HCT116 (cell line): Measurements from ENCODE around the gene SERPINA3. TPM values are rescaled to one million over a fixed set of nuclear protein-coding genes. Genes with fewer than 3 reads are reported as not detected.

Experiments
- ATAC-seq: fragments of 200-7000 bp; cut with Tn5 transposase; 2 replicates; pipeline ENCODE4 v1.9.1; 2020; ENCODE audit warnings: mild to moderate bottlenecking, moderate library complexity
- BruUV-seq: library from RNA; stranded (reverse); fragments of 400-500 nt; replicated peaks from 2 replicates; lab custom pipeline; 2021; lab: Mats Ljungman, UMichigan
- CTCF ChIA-PET: fragments of 300-600 bp; sonication (Branson Sonifier 250); formaldehyde crosslinking; loops from one replicate; lab custom pipeline; 2021; ENCODE audit warnings: antibody characterized with exemption; lab: Charles Lee
- POLR2A ChIA-PET: fragments of 300-600, 350-600 bp; sonication (Branson Sonifier 250); formaldehyde crosslinking; loops from one replicate; lab custom pipeline; 2021; ENCODE audit warnings: antibody characterized with exemption; lab: Charles Lee
- RAD21 ChIA-PET, 2 experiments: fragments of 300-600 bp; sonication (Branson Sonifier 250); formaldehyde crosslinking; loops; one replicate each; lab custom pipeline; 2023; ENCODE audit warnings: low total read pairs in 2 of 2; ENCODE audit not compliant: uncharacterized antibody in 2 of 2, unreplicated experiment in 2 of 2, low non-redundant PET in 1 of 2; lab: Charles Lee
- DNase-seq: peaks from one replicate; pipeline ENCODE4 v3.0.0-alpha.2; 2010; ENCODE audit warnings: low read depth, low spot score
- H2AFZ ChIP-seq: fragments of 200-600 bp; shearing (Covaris generic), sonication (generic); 2 replicates; pipeline ENCODE4 v1.6.1; 2017; ENCODE audit warnings: low read depth, mixed run types, mixed read lengths, antibody characterized with exemption, low read length; ENCODE audit not compliant: poor library complexity, severe bottlenecking
- H3K27ac ChIP-seq: 2 replicates; pipeline ENCODE4 v1.5.1; 2012; ENCODE audit warnings: low read depth, low read length
- H3K27me3 ChIP-seq: fragments of 200-600 bp; sonication (generic); 2 replicates; pipeline ENCODE4 v1.6.1; 2016; ENCODE audit warnings: mixed run types, low read length, mixed read lengths; ENCODE audit not compliant: insufficient read depth
- H3K36me3 ChIP-seq, 2 experiments: fragments of 200-500 bp in 1 of 2; fragments of 200-600 bp in 1 of 2; sonication (Bioruptor generic) in 1 of 2; sonication (generic) in 1 of 2; 2 replicates each; pipeline versions ENCODE4 v1.5.1 to v1.6.1; 2014 to 2016; ENCODE audit warnings: low read length in 2 of 2, inconsistent platforms in 1 of 2, mixed read lengths in 1 of 2, mixed run types in 1 of 2; ENCODE audit not compliant: insufficient read depth in 2 of 2, control insufficient read depth in 1 of 2
- H3K4me1 ChIP-seq, 2 experiments: fragments of 200-600 bp in 1 of 2; sonication (generic) in 1 of 2; 2 replicates each; pipeline versions ENCODE4 v1.5.1 to v1.6.1; 2012 to 2017; ENCODE audit warnings: low read length in 2 of 2, inconsistent platforms in 1 of 2, mild to moderate bottlenecking in 1 of 2, mixed read lengths in 1 of 2, mixed run types in 1 of 2, moderate library complexity in 1 of 2; ENCODE audit not compliant: insufficient read depth in 2 of 2, control insufficient read depth in 1 of 2
- H3K4me2 ChIP-seq: fragments of 200-600 bp; sonication (generic); 2 replicates; pipeline ENCODE4 v1.6.1; 2017; ENCODE audit warnings: mixed run types, low read length, mixed read lengths
- H3K4me3 ChIP-seq, 2 experiments: fragments of 200-600 bp in 1 of 2; sonication (generic) in 1 of 2; replicated peaks in 1 of 2; 2 replicates each; pipeline ENCODE4 v1.5.1; 2011 to 2016; ENCODE audit warnings: low read length in 2 of 2, control low read depth in 1 of 2, low read depth in 1 of 2, mild to moderate bottlenecking in 1 of 2, mixed read lengths in 1 of 2, mixed run types in 1 of 2
- H3K79me2 ChIP-seq: fragments of 200-600 bp; sonication (generic); 2 replicates; pipeline ENCODE4 v1.6.1; 2017; ENCODE audit warnings: mild to moderate bottlenecking, mixed run types, low read length, moderate library complexity, mixed read lengths; ENCODE audit not compliant: insufficient read depth
- H3K9ac ChIP-seq: fragments of 200-600 bp; sonication (generic); 2 replicates; pipeline ENCODE4 v1.6.1; 2016; ENCODE audit warnings: low read length, mixed read lengths
- H3K9me2 ChIP-seq: fragments of 200-600 bp; sonication (generic), shearing (Covaris generic); 2 replicates; pipeline ENCODE4 v1.6.1; 2017; ENCODE audit warnings: mixed run types, mild to moderate bottlenecking, moderate library complexity; ENCODE audit not compliant: insufficient read depth
- H3K9me3 ChIP-seq, 2 experiments: fragments of 200-500 bp in 1 of 2; fragments of 200-600 bp in 1 of 2; sonication (Bioruptor generic) in 1 of 2; sonication (generic) in 1 of 2; 2 replicates each; pipeline ENCODE4 v1.6.1; 2014 to 2017; ENCODE audit warnings: low read length in 2 of 2, mixed read lengths in 2 of 2, inconsistent platforms in 1 of 2, low read depth in 1 of 2, mild to moderate bottlenecking in 1 of 2, mixed run types in 1 of 2, moderate library complexity in 1 of 2; ENCODE audit not compliant: control insufficient read depth in 1 of 2, insufficient read depth in 1 of 2
- H4K20me1 ChIP-seq: fragments of 200-600 bp; sonication (generic), shearing (Covaris generic); 2 replicates; pipeline ENCODE4 v1.6.1; 2017; ENCODE audit warnings: mixed run types, mild to moderate bottlenecking, moderate library complexity; ENCODE audit not compliant: insufficient read depth
- ATF3 ChIP-seq: IDR thresholded peaks from 2 replicates; pipeline ENCODE4 v1.6.1; 2012
- CBX3 ChIP-seq: IDR thresholded peaks from 2 replicates; pipeline ENCODE4 v1.6.1; 2012; ENCODE audit warnings: low read depth
- CEBPB ChIP-seq: IDR thresholded peaks from 2 replicates; pipeline ENCODE4 v1.6.1; 2012; ENCODE audit warnings: low read depth
- ELF1 ChIP-seq: IDR thresholded peaks from 2 replicates; pipeline ENCODE4 v1.6.1; 2012; ENCODE audit warnings: low read depth, borderline replicate concordance
- EZH2 ChIP-seq: fragments of 200-600 bp; sonication (generic); IDR thresholded peaks from 2 replicates; pipeline ENCODE4 v1.6.1; 2017; ENCODE audit warnings: antibody characterized with exemption, mixed run types
- EZH2phosphoT487 ChIP-seq: fragments of 200-600 bp; IDR thresholded peaks from 2 replicates; pipeline ENCODE4 v1.6.1; 2018; ENCODE audit warnings: antibody characterized with exemption, borderline replicate concordance
- FOSL1 ChIP-seq: IDR thresholded peaks from 2 replicates; pipeline ENCODE4 v1.6.1; 2012; ENCODE audit warnings: low read depth
- MAX ChIP-seq: IDR thresholded peaks from 2 replicates; pipeline ENCODE4 v1.6.1; 2012
- POLR2AphosphoS5 ChIP-seq: IDR thresholded peaks from 2 replicates; pipeline ENCODE4 v1.6.1; 2011; ENCODE audit warnings: mild to moderate bottlenecking, low read depth, low read length, moderate library complexity
- SP1 ChIP-seq: IDR thresholded peaks from 2 replicates; pipeline ENCODE4 v1.6.1; 2012; ENCODE audit warnings: low read depth
- SRF ChIP-seq: IDR thresholded peaks from 2 replicates; pipeline ENCODE4 v1.6.1; 2012; ENCODE audit warnings: low read depth
- TCF7L2 ChIP-seq: IDR thresholded peaks from 2 replicates; pipeline ENCODE4 v1.7.0; 2011; ENCODE audit warnings: borderline replicate concordance, inconsistent platforms; ENCODE audit not compliant: insufficient read depth, insufficient read length; ENCODE audit errors: extremely low read depth
- YY1 ChIP-seq: IDR thresholded peaks from 2 replicates; pipeline ENCODE4 v1.6.1; 2011; ENCODE audit warnings: low read length, low read depth, moderate library complexity, mild to moderate bottlenecking; ENCODE audit not compliant: insufficient replicate concordance; ENCODE audit errors: extremely low read depth
- ZBTB33 ChIP-seq: IDR thresholded peaks from 2 replicates; pipeline ENCODE4 v1.6.1; 2011; ENCODE audit warnings: mild to moderate bottlenecking, low read length, moderate library complexity; ENCODE audit not compliant: insufficient replicate concordance; ENCODE audit errors: extremely low read depth
- ZFX ChIP-seq: fragments of 450-650 bp; IDR thresholded peaks from 2 replicates; pipeline ENCODE4 v1.6.1; 2017
- ZNF274 ChIP-seq: fragments of 200-500 bp; sonication (Bioruptor generic); IDR thresholded peaks from 2 replicates; pipeline ENCODE4 v1.6.1; 2014; ENCODE audit warnings: mild to moderate bottlenecking, low read depth, low read length, inconsistent platforms
- intact Hi-C: fragments of 100-400 bp; cut with micrococcal nuclease; formaldehyde crosslinking; loops from 2 replicates; pipeline ENCODE4 v1.10.0; 2022
- total RNA-seq: library from RNA; stranded (reverse); gene quantifications from one replicate; pipeline ENCODE4 v1.2.1, GENCODE V29; 2021; ENCODE audit not compliant: unreplicated experiment
- TF ChIP-seq, protein P1 (sequence below), 3 experiments: fragments of 200-600 bp in 1 of 3; sonication (generic) in 1 of 3; IDR thresholded peaks in 2 of 3; conservative IDR thresholded peaks in 1 of 3; 2 replicates each; pipeline ENCODE4 v1.5.1; 2012 to 2017; ENCODE audit warnings: low read depth in 2 of 3, low read length in 2 of 3, antibody characterized with exemption in 1 of 3, borderline replicate concordance in 1 of 3, control low read depth in 1 of 3, mild to moderate bottlenecking in 1 of 3, mixed read lengths in 1 of 3, mixed run types in 1 of 3, moderate library complexity in 1 of 3; ENCODE audit not compliant: insufficient read depth in 1 of 3

SERPINA3 gene
- total RNA-seq, 1 experiment from 2014 or later = 4.3 TPM

DNA sequence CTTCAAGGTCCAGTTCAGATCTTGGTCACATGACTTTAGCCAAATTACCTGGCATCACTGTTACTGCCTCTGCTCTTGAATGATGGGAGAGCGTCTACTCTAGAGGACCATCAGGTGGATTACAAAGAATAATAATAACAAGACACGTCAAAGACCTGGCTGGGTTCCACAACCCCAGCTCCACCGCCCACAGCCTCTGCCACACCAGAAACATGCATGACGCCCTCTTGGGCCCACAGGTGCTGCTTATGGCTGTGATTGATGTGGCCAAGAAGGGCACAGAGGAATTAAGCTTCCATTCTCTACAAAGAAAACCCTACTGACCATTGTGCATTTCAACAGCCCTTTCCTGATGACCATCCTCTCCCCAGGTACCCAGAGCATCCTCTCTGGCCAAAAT, 18.2 kb downstream of the SERPINA3 start:
- Histone ChIP-seq H3K4me3 (no peak overlapping the region), H3K9ac (no peak overlapping the region), H3K27ac (no peak overlapping the region), H4K20me1 (no peaks in the 10 kb centered on the region), H2AFZ (no peak overlapping the region), H3K79me2 (no peaks in the 10 kb centered on the region), H3K9me2 (no peaks in the 10 kb centered on the region), H3K36me3 (no peaks in the 10 kb centered on the region), H3K27me3 (peaks cover 29% of the 10 kb centered on the region; the same call in 1 of the 2 replicates), H3K4me1 (no peaks in the 10 kb centered on the region), H3K4me2 (no peak overlapping the region), H3K9me3 (no peaks in the 10 kb centered on the region)
- ChIA-PET POLR2A (no interaction called here), RAD21 (no interaction called here), CTCF (no interaction called here)
- ATAC-seq = no peak
- BruUV-seq = no TSS peak
- intact Hi-C loops = no loop called here
- no peak for DNase-seq
- TF ChIP-seq CEBPB = no peak
- no peak for TF ChIP-seq ZFX
- TF ChIP-seq POLR2AphosphoS5 = no peak
- TF ChIP-seq ATF3 = no peak
- no peak for TF ChIP-seq FOSL1

- BruUV-seq = no TSS peak
- ChIA-PET POLR2A (no interaction called here), CTCF (no interaction called here), RAD21 (no interaction called here)
- Histone ChIP-seq H3K79me2 (no peaks in the 10 kb centered on the region), H3K4me2 (no peak overlapping the region), H3K27me3 (peaks cover 24% of the 10 kb centered on the region; the same call in 1 of the 2 replicates), H3K36me3 (no peaks in the 10 kb centered on the region), H3K9me3 (no peaks in the 10 kb centered on the region), H3K27ac (no peak overlapping the region), H3K4me1 (no peaks in the 10 kb centered on the region), H2AFZ (no peak overlapping the region), H3K4me3 (no peak overlapping the region), H3K9me2 (no peaks in the 10 kb centered on the region), H3K9ac (no peak overlapping the region), H4K20me1 (no peaks in the 10 kb centered on the region)
- TF ChIP-seq FOSL1 = no peak
- TF ChIP-seq CBX3 = no peak
- TF ChIP-seq YY1 = no peak
- no peak for TF ChIP-seq EZH2phosphoT487
- TF ChIP-seq ELF1 = no peak
- TF ChIP-seq SRF = no peak
- no peak for TF ChIP-seq SP1
- no peak for TF ChIP-seq ZNF274
- no peak for TF ChIP-seq TCF7L2
- TF ChIP-seq, protein P1, sequence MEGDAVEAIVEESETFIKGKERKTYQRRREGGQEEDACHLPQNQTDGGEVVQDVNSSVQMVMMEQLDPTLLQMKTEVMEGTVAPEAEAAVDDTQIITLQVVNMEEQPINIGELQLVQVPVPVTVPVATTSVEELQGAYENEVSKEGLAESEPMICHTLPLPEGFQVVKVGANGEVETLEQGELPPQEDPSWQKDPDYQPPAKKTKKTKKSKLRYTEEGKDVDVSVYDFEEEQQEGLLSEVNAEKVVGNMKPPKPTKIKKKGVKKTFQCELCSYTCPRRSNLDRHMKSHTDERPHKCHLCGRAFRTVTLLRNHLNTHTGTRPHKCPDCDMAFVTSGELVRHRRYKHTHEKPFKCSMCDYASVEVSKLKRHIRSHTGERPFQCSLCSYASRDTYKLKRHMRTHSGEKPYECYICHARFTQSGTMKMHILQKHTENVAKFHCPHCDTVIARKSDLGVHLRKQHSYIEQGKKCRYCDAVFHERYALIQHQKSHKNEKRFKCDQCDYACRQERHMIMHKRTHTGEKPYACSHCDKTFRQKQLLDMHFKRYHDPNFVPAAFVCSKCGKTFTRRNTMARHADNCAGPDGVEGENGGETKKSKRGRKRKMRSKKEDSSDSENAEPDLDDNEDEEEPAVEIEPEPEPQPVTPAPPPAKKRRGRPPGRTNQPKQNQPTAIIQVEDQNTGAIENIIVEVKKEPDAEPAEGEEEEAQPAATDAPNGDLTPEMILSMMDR (IDR thresholded peaks at IDR 0.05 in 2 of 3, conservative IDR thresholded peaks at IDR 0.05 in 1 of 3; ENCODE audit: borderline replicate concordance in 1 of 3, insufficient read depth in 1 of 3, low read depth in 2 of 3, low read length in 2 of 3) = no peak
- no peak for TF ChIP-seq MAX
- no peak for TF ChIP-seq EZH2
- no peak for TF ChIP-seq ATF3
- TF ChIP-seq ZBTB33 = no peak
- no peak for DNase-seq
- no peak for ATAC-seq
- intact Hi-C loops = no loop called here
Measured at GRCh38 chr14:94631050-94631449, 18.9 kb downstream of the SERPINA3 start.
